ENCODE results near the gene PDXP. TPM values are rescaled to one million over a fixed set of nuclear protein-coding genes. Genes with fewer than 3 reads are reported as not detected.
A peak's percentile ranks its signal among the peaks of the same experiment; 100 is the strongest.
"Not testable (repeated sequence)": the region's sequence is repeated elsewhere in the genome, so short reads cannot be mapped to it uniquely, and the experiment has no call there.

Gene PDXP
- total RNA-seq, 1 experiment from 2014 or later: 14.5 TPM

DNA sequence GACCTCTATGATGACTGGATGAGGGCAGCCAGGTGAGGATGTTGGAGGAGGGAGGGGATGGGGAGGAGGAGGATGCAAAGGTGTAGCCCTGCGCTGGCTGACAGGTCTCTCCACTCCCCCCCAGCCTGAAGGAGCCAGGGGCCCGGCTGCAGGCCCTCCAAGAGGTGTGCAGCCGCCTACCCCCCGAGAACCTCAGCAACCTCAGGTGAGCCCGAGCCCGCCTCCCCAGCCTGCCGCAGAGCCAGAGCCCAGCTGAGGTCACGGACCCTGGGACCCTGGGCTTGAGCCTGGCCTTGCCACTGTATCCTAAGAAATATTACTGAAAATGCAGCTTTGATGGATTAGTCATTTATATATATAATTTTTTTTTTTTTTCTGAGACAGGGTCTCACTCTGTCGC is 11.2 kb upstream of the PDXP start:
- no peak for DNase-seq (ENCODE audit: low read depth)

DNA sequence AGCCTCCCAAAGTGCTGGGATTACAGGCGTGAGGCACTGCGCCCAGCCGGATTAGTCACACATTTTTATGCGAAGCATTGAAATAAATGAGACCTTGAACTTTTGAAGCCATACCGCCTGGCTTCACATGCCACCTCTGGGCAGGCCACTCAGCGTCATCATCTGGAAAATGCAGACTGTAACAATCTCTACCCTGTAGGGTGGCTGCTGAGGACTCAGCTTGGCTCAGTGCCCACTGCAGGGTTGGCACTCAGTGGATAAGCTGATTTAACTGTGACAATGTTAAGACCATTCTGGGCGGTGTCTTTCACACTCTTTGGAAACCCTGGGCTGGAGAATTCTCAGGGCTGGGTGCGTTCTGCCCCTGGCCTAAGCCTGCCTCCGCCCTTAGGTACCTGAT is 10.6 kb upstream of the PDXP start:
- no peak for DNase-seq (ENCODE audit: low read depth)

DNA sequence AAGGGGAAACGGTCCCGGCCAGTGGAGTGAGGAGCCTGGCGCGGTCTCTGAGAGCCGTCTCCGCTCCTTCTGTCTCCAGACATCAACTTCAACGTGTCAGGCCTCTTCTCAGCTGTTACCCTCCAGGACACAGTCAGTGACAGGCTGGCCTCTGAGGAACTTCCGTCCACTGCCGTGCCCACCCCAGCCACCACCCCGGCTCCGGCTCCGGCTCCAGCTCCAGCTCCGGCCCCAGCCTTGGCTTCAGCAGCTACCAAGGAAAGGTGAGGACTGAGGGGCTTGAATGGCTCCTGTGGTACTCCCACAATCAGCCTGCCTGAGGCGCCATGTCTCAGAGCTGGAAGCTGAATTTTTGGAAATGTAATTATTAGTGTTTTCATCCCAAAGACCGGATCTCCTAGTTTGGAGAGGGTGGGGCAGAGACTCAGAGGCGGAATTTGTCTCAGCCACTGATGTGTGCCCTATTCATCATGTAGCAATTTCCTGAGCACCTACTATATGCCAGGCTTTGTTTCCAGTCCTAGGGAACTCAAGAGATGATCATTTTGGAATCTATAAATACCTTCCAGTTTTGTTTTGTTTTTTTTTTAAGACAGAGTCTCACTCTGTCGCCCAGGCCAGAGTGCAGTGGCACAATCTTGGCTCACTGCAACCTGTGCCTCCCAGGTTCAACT is 7.9 kb upstream of the PDXP start:
- no peak for DNase-seq (ENCODE audit: low read depth)

DNA sequence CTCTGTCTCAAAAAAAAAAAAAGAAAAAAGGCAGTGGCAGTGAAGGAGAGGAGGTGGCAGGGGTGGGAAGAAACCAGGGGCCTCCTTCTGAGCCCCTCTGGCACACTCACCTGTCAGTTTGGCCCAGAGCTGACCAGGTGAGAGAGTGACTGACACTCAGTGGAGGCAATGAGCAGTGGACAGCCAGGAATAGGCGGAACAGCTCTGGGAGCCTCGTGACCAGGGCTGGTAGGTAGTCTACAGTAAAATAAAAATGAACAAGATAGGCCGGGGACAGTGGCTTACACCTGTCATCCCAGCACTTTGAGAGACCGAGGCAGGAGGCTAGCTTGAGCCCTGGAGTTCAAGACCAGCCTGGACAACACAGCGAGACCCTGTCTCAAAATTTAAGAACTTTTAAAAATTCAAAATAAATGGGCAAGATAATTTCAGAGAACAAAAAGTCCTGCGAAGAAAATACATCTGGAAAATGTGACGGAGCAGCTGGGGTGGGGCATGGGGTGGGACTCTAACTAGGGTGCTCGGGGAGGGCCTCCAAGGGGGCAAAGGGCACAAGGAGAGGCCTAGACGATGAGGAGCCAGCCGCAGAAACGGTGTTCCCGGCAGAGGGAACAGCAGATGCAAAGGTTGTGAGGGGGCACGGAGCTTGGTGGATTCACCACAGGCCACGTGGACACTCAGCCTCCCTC is 3.8 kb upstream of the PDXP start:
- no peak for DNase-seq (ENCODE audit: low read depth)

DNA sequence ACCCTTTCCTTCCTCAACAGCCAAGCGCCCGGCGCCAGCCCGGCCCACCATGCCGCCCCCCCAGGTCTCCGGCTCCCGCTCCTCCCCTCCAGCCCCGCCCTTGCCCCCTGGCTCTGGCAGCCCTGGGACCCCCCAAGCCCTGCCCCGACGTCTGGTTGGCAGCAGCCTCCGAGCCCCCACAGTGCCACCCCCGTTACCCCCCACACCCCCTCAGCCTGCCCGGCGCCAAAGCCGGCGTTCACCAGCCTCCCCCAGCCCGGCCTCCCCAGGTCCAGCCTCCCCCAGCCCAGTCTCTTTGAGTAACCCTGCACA is 3.3 kb upstream of the PDXP start:
- DNase-seq (ENCODE audit: low read depth): no peak

DNA sequence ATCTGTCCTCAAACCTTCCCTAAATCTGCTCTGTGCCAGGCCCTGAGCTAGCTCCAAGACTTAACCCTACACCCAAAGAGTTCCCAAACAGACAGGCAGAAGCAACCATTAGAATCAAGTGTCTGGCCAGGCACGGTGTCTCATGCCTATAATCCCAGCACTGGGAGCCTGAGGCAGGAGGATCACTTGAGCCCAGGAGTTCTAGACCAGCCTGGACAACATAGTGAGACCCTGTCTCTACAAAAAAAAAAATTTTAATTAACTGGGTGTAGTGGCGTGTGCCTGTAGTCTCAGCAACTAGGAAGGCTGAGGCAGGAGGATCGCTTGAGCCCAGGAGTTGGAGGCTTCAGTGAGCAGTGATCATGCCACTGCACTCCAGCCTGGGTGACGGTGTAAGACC is 1.9 kb upstream of the PDXP start:
- DNase-seq (ENCODE audit: low read depth): not testable (repeated sequence)

DNA sequence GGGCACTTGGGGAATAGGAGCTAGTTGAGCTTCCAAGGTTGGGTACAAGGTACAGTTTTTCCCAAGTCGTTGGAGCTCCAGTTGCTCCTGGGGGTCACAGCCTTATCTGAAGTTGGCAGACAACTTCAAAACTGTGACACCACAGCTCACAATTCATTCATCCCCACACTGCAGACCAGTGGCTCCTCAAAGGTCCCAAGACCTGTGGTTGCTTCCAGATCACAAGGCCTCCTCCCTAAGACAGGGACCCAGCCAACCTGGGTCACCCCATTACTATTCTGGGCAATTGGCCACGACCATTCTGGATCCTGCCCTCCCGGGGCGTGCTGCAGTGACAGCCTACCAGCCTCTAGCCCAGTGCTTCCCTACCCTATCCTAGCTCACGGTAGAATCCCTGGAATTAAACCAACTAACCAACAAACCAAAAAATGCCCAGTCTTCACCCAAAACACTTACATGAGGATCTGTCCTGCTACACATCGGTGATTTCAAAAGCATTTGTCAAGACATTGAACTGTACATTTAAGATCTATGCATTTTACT is 862 bp upstream of the PDXP start:
- DNase-seq (ENCODE audit: low read depth): no peak

DNA sequence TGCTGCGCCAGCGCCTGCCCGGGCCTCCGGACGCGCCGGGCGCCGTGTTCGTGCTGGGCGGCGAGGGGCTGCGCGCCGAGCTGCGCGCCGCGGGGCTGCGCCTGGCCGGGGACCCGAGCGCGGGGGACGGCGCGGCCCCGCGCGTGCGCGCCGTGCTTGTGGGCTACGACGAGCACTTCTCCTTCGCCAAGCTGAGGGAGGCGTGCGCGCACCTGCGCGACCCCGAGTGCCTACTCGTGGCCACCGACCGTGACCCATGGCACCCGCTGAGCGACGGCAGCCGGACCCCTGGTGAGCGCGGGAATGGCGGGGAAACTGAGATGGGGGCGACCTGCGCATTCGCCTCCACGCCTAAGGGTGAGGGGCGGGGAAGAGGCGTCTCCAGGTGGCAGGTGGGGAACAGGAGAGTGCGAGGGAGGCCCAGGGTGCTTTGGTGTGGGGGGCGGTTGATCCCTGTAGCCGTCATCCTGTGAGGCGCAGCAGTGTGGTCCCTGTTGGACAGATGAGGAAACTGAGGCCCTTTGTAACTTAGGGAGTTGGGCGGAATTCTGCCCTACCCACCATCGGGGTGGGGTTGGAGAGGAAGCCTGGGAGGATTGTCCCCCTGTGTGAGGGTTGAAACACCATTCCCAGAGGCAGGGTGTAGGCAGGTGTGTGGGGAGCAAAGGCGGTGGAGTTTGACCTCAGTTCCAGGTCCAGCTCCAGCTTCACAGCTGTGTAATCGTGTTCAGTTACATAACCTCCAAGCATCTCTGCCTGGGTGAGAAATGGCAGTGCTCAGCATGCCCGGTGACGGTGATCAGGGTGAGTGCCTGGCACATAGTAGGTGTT is 758 bp downstream of the PDXP start:
- DNase-seq (ENCODE audit: low read depth): no peak

DNA sequence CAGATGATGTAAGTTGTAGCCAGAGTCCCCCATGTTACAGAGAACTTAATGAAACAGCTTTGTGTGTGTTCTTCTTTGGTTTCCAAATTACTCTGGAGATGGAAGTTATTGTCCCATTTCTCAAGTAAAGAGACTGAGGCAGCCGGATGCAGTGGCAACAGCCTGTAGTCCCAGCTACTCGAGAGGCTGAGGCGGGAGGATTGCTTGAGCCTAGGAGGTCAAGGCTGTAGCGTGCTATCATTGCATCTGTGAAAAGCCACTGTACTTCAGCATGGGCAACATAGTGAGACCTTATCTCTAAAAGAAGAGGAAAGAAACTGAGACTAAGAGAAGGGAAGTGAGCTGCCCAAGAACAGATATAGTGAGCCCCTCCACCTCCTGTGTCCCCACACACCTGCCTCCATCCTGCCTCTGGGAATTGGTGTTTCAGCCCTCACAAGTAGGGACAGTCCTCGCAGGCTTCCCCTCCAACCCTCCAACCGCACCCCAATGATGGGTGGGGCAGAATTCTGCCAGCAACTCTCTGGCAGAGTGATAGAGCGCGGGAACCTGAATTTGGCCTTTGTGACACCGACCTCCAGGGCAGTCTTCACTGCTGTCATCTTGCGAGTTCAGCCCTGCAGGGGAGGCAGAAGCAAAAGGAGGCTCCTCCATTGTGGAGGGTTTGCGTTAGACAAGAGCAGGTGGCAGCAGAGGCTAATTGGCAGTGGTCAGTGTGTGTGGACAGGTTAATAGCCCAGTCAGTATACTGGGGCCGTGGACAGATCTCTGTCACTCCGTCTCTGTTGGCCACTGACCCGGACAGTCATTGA is 1.6 kb downstream of the PDXP start:
- no peak for DNase-seq (ENCODE audit: low read depth)

DNA sequence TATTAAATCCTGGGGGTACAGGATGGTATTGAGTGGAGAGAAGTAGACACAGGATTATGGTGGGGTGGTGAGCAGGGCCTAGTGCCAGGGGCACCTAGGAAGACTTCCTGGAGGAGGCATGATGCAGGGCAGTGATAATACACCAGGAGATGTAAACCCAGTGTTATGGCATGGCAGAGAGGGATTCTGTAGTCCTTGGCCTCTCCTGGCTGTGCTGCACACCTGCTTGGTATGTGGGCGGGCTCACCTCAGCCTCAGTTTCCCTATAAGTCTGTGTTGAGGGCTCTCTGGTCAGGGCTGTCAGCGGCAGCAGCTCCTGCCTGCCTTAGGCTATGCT is 2.2 kb downstream of the PDXP start:
- no peak for DNase-seq (ENCODE audit: low read depth)

DNA sequence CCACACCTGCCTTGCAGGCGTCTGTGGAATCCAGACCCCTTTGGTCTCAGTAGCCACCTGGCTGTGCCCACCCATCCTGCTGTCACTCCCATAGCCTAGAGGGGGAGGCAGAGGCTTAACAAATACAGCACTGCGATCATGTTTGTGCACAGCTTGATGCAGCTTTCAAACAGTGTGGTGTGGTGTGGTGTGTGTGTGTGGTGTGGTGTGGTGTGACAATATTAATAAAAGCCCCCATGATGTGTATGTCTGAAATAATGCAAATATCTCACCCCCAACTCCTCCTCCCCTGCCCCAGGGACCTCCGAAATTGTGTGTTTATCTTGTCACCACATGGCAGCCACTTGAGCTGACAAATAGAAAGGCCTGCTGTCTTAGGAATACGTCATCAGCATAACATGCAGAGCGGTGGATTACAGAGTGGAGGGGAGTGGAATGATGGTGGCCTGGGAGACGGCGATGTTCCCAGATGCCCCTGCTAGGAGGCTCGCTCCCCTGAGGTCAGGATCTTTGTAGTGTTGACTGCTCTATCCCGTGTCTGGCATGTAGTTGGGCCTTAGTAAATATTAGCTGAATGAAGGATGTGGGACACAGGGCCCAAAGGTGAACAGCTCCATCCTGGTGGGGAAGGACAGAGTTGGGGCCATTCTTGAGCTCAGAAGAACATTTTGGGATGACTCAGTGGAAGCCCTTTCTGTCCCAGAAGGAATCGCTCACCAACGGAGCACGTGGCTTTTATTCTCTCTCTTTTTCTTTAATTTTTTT is 2.8 kb downstream of the PDXP start:
- DNase-seq (ENCODE audit: low read depth): peak; percentile 56

DNA sequence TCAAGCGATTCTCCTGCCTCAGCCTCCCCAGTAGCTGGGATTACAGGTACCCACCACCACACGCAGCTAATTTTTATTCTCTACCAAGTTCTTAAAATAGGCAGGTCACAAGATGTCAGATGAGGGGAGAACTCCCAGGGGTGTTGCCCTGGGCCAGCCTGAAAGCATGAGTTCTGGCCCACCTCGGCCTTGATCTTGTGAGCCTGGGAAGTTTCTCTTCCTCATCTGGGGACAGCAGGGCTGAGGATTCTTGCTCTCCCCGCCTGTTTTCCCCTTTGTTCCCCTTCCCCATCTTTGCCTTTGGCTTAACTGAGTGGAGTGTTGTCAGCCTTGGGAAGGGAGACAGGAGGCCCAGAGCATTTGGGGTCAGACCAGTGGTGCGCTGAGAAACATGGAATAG is 3.5 kb downstream of the PDXP start:
- DNase-seq (ENCODE audit: low read depth): no peak

DNA sequence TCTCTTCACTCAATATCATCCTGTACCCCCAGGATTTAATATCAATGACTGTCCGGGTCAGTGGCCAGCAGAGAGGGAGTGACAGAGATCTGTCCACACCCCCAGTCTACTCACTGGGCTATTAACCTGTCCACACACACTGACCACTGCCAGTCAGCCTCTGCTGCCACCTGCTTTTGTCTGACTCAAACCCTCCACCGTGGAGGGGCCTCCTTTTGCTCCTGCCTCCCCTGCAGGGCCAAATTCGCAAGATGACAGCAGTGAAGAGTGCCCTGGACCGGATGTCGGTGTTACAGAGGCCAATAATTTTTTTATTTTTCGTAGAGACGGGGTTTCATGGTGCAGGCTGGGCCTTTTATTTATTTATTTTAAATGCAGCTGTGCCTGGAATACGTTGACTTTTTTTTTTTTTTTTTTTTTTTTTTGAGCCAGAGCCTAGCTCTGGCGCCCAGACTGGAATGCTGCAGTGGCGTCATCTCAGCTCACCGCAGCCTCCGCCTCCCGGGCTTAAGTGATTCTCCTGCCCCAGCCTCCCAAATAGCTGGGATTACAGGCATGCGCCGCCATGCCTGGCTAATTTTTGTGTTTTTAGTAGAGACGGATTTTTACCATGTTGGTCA is 5.1 kb downstream of the PDXP start:
- DNase-seq (ENCODE audit: low read depth): no peak

DNA sequence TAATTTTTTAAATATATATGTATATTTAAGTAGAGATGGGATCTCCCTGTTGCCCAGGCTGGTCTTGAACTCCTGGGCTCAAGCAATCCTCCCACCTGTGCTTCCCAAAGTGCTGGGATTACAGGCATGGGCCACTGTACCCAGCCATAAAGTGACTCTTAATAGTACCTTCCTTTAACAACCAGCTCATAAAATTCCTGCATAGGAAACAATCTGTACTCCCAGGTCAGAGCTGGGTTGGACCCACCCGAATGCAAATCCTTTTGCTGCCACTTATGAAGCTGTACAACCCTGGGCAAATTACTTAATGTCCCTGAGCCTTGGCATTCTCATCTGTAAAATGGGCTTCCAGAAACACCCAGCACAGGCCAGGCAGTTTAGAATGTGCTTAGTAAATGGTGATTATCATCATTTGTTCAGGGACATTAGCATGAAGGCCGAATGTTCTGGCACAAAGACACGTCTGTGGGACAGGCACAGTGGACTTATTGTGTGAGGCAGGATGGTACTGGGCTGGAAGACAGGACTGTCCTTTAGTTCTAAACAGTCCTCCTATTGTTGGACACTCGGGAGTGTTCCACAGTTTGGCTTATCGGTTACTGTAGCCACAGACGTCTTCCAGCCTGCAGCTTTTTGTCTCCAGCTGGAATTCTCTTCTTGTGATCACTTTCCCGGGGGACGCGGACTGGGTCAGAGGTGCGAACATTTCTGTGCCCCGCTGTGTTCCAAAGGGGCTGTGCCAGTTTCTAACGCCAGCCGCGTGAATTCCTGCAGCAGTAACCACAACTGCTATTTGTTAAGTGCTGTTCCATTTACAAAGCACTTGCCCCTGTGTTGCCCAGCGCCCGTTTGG is 6.0 kb downstream of the PDXP start:
- DNase-seq (ENCODE audit: low read depth): peak; percentile 62

DNA sequence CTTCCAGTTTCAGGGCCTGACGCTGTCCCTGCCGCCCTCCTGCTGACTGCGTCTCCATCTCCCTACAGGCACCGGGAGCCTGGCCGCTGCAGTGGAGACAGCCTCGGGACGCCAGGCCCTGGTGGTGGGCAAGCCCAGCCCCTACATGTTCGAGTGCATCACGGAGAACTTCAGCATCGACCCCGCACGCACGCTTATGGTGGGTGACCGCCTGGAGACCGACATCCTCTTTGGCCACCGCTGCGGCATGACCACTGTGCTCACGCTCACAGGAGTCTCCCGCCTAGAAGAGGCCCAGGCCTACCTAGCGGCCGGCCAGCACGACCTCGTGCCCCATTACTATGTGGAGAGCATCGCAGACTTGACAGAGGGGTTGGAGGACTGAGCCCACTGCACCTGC is 7.0 kb downstream of the PDXP start:
- DNase-seq (ENCODE audit: low read depth): no peak

DNA sequence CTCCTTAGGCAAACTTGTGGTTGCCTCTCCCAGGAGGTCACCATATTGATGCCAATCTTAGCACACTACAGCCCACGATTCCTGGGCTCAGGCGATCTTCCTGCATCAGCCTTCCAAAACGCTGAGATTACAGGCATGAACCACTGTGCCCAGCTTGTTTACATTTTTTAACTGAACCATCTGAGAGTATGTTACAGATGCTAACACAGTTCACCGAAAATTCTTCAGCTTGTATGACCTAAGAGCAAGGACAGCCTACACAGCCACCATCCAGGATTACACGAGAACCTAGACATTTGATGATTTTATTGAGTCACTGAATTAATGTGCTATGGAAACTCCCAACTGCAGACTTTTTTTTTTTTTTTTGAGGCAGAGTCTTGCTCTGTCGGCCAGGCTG is 11.1 kb downstream of the PDXP start:
- peak; percentile 21 for DNase-seq (ENCODE audit: low read depth)

DNA sequence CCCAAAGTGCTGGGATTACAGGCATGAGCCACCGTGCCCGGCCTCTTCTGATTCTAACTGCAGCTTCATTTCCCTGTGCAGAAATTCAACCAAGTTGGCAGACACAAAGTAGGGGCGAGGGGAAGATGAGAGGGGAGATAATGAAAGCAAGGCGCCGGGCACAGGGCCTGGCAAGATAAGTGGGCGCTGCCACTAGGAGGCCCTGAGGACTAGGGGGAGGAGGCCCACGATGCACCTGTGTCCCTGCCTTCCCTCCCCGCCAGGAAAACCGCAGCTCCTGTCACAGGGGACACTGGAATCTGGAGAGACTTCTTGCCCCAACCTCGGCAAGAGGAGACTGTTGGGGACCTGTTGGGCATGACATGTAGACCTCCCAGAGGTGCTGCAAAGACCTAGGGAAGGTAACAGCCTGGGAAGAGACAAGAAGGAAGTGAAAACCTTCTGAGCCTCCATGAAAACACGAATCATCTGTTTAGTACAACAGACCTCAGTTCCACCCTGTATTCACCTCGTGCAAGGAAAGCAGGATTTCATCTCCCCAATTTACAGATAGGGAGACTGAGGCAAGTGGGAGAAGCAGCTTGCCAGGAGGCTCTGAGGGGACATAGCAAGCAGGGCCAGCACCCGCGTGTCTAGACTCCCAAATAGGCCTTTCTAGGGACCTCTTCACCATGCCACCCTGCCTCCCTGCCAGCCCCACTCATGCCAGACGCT is 13.8 kb downstream of the PDXP start:
- no peak for DNase-seq (ENCODE audit: low read depth)

DNA sequence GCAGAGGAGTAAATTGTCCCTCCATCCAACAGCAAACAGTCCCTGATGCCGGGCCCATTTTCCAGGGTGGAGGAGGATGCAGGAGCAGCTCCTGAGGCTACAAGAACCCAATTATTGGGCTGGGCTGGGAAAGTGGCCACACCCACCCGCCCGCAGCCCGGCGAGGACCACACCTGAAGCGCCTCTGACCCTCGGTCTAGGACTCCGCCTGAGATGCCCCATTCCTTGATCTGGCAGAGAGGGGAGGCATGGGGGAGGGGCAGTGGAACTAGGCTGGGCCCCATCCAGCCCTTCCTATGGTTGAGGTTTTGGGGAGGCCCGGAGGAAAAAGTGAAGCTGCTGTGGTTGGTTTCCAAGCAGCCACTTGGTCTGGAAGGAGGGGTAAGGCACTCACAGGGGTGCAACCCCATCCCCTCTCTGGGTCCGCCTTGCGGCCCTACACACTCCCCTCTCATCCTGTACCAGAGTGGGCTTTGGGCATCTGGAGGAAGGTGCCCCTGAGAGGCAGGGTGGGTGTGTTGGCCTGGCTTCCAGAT is 14.5 kb downstream of the PDXP start:
- no peak for DNase-seq (ENCODE audit: low read depth)

DNA sequence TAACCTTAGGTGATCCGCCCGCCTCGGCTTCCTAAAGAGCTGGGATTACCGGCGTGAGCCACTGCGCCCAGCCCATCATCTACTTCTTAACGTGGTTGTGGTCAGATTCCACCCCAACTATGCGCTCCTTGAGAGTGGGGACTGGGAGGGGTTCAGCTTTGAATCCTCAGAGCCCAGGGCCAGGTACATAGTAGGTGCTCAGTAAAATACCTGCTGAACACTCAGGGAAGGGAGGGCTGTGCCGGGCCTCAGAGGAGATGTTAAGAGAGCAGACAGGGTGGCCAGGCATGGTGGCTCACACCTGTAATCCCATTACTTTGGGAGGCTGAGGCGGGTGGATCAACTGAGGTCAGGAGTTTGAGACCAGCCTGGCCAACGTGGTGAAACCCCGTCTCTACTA is 15.7 kb downstream of the PDXP start:
- no peak for DNase-seq (ENCODE audit: low read depth)

Measured in RPMI7951 (cell line).